ENCODE results near the gene GNGT2. TPM values are rescaled to one million over a fixed set of nuclear protein-coding genes. Genes with fewer than 3 reads are reported as not detected.
A peak's percentile ranks its signal among the peaks of the same experiment; 100 is the strongest.

GNGT2 gene
- polyA plus RNA-seq, 3 donors = 16.0 to 25.1 (median 16.7) TPM

- Histone ChIP-seq H3K4me1 (ENCODE audit: control insufficient read depth in 1 of 2, insufficient read depth in 2 of 2, low read length in 2 of 2) (no peaks in the 10 kb centered on the region), H3K9ac (ENCODE audit: insufficient read depth, low read length, poor library complexity, severe bottlenecking) (no peak overlapping the region), H3K4me2 (replicated peaks; ENCODE audit: extremely low read depth, low read length, poor library complexity, severe bottlenecking) (no peak overlapping the region), H3K79me2 (ENCODE audit: insufficient read depth, low read length) (no peaks in the 10 kb centered on the region), H3K27me3 (ENCODE audit: control insufficient read depth in 2 of 2, insufficient read depth in 2 of 2, low read length in 2 of 2) (peaks cover 0 to 11% of the 10 kb centered on the region in 2 donors), H3K4me3 (replicated peaks in 1 of 3; ENCODE audit: low read depth in 2 of 3, low read length in 3 of 3) (no peak overlapping the region), H3K9me3 (replicated peaks in 1 of 2; ENCODE audit: control insufficient read depth in 1 of 2, insufficient read depth in 1 of 2, low read length in 2 of 2) (no peaks in the 10 kb centered on the region), H3K36me3 (replicated peaks in 1 of 2; ENCODE audit: control insufficient read depth in 1 of 2, insufficient read depth in 2 of 2, low read length in 2 of 2) (no peaks in the 10 kb centered on the region), H3K27ac (ENCODE audit: low read depth in 1 of 2, low read length in 2 of 2) (no peak overlapping the region), H4K20me1 (ENCODE audit: insufficient read depth, low read length) (no peaks in the 10 kb centered on the region), H2AFZ (ENCODE audit: insufficient read depth, low read depth, low read length, poor library complexity, severe bottlenecking) (no peak overlapping the region)
- peaks cover 1% of the 10 kb centered on the region for H3K4me1 Mint-ChIP-seq
- intact Hi-C loops (cut with micrococcal nuclease) = no loop called here
- H3K4me3 Mint-ChIP-seq = no peak overlapping the region
- no peak overlapping the region for H3K27ac Mint-ChIP-seq
- no peak for TF ChIP-seq CTCF (IDR thresholded peaks at IDR 0.05)
- DNase-seq = no peak
- H3K9me3 Mint-ChIP-seq = peaks cover 0 to 9% (median 0%) of the 10 kb centered on the region in 7 donors
- H3K27me3 Mint-ChIP-seq (ENCODE audit: low read depth in 3 of 3) = peaks cover 18 to 44% (median 43%) of the 10 kb centered on the region in 3 donors
- H3K36me3 Mint-ChIP-seq = no peaks in the 10 kb centered on the region
- 60% methylated on average over 3 of the region's 4 CpGs for WGBS (ENCODE audit: insufficient coverage)
Observed at GRCh38 chr17:49162866-49163265, 47.5 kb downstream of the GNGT2 start.

GRCh38 chr17:49157784-49158183 lies 52.6 kb downstream of the GNGT2 start:
- H3K9ac ChIP-seq (ENCODE audit: insufficient read depth, low read length, poor library complexity, severe bottlenecking) = no peak overlapping the region
- peaks cover 0 to 5% of the 10 kb centered on the region in 2 donors for H3K27me3 ChIP-seq (ENCODE audit: control insufficient read depth in 2 of 2, insufficient read depth in 2 of 2, low read length in 2 of 2)
- no peak overlapping the region for H2AFZ ChIP-seq (ENCODE audit: insufficient read depth, low read depth, low read length, poor library complexity, severe bottlenecking)
- no peaks in the 10 kb centered on the region for H3K4me1 ChIP-seq (ENCODE audit: control insufficient read depth in 1 of 2, insufficient read depth in 2 of 2, low read length in 2 of 2)
- no peak overlapping the region for H3K4me3 ChIP-seq (replicated peaks in 1 of 3; ENCODE audit: low read depth in 2 of 3, low read length in 3 of 3)
- H3K9me3 ChIP-seq (replicated peaks in 1 of 2; ENCODE audit: control insufficient read depth in 1 of 2, insufficient read depth in 1 of 2, low read length in 2 of 2) = no peaks in the 10 kb centered on the region
- no peaks in the 10 kb centered on the region for H3K4me1 Mint-ChIP-seq
- peaks cover 16 to 44% (median 40%) of the 10 kb centered on the region in 3 donors for H3K27me3 Mint-ChIP-seq (ENCODE audit: low read depth in 3 of 3)
- no peak for DNase-seq
- H3K79me2 ChIP-seq (ENCODE audit: insufficient read depth, low read length) = no peaks in the 10 kb centered on the region
- no peak overlapping the region for H3K4me2 ChIP-seq (replicated peaks; ENCODE audit: extremely low read depth, low read length, poor library complexity, severe bottlenecking)
- no peaks in the 10 kb centered on the region for H3K9me3 Mint-ChIP-seq
- H3K36me3 ChIP-seq (replicated peaks in 1 of 2; ENCODE audit: control insufficient read depth in 1 of 2, insufficient read depth in 2 of 2, low read length in 2 of 2) = no peaks in the 10 kb centered on the region
- no peak overlapping the region for H3K27ac ChIP-seq (ENCODE audit: low read depth in 1 of 2, low read length in 2 of 2)
- 91% methylated on average over 6 of the region's 8 CpGs for WGBS (ENCODE audit: insufficient coverage)
- H4K20me1 ChIP-seq (ENCODE audit: insufficient read depth, low read length) = no peaks in the 10 kb centered on the region
- H3K36me3 Mint-ChIP-seq = no peaks in the 10 kb centered on the region
- peak overlapping the region in 1 of 2 donors; percentile 31 for H3K4me3 Mint-ChIP-seq
- H3K27ac Mint-ChIP-seq = no peak overlapping the region
- intact Hi-C loops (cut with micrococcal nuclease) = no loop called here
- TF ChIP-seq CTCF (IDR thresholded peaks at IDR 0.05) = no peak
